ENCODE measurements around the gene SFMBT1.

SFMBT1 gene

DNA sequence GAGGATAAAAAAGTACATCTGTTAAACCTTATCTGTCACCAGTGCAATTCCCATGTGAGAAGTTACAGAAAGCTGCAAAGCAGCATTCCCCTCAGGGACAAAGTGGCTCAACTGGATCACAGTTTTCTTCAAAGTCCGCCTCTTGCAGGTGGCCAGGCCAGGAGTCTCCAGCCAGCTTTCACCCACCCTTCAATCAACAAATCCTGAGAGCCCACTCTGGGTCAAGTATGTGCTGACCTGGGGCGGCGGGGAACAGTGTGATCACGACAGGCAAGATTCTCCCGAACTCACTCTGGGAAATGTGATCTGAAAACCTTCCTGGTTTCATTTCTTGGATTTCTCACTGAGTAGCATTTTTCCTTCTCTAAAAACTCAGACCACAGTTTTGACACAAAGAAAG lies 45.1 kb upstream of the SFMBT1 start:
- H3K36me3 ChIP-seq (ENCODE audit: control insufficient read depth in 2 of 2, insufficient read depth in 1 of 2, low read length in 2 of 2) = peaks cover 0 to 57% of the 10 kb centered on the region in 2 experiments; a peak in 2 of 3 replicates
- no peak overlapping the region for H3K4me3 ChIP-seq (ENCODE audit: low read depth, low read length)
- CTCF ChIA-PET = no interaction called here
- no peaks in the 10 kb centered on the region for H3K4me1 ChIP-seq (ENCODE audit: control insufficient read depth, insufficient read depth, low read length)
- TF ChIP-seq, protein P1, sequence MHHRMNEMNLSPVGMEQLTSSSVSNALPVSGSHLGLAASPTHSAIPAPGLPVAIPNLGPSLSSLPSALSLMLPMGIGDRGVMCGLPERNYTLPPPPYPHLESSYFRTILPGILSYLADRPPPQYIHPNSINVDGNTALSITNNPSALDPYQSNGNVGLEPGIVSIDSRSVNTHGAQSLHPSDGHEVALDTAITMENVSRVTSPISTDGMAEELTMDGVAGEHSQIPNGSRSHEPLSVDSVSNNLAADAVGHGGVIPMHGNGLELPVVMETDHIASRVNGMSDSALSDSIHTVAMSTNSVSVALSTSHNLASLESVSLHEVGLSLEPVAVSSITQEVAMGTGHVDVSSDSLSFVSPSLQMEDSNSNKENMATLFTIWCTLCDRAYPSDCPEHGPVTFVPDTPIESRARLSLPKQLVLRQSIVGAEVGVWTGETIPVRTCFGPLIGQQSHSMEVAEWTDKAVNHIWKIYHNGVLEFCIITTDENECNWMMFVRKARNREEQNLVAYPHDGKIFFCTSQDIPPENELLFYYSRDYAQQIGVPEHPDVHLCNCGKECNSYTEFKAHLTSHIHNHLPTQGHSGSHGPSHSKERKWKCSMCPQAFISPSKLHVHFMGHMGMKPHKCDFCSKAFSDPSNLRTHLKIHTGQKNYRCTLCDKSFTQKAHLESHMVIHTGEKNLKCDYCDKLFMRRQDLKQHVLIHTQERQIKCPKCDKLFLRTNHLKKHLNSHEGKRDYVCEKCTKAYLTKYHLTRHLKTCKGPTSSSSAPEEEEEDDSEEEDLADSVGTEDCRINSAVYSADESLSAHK (tag by site-specific recombination; IDR thresholded peaks at IDR 0.05) = no peak
- TF ChIP-seq ZNF426 (tag by site-specific recombination; IDR thresholded peaks at IDR 0.05) = no peak
- no peak for TF ChIP-seq ZNF843 (tag by site-specific recombination; IDR thresholded peaks at IDR 0.05)
- TF ChIP-seq GLI2 (tag by site-specific recombination; IDR thresholded peaks at IDR 0.05; ENCODE audit: borderline replicate concordance, low read depth) = no peak
- no peak for TF ChIP-seq ZNF48 (tag by site-specific recombination; IDR thresholded peaks at IDR 0.05)
- TF ChIP-seq SETDB1 (IDR thresholded peaks at IDR 0.05; ENCODE audit: insufficient read length, low read length) = no peak
- TF ChIP-seq ZNF558 (tag by site-specific recombination; IDR thresholded peaks at IDR 0.05) = no peak
- no peak for TF ChIP-seq ZNF2 (tag by site-specific recombination; IDR thresholded peaks at IDR 0.05)
- TF ChIP-seq ZNF223 (tag by site-specific recombination; IDR thresholded peaks at IDR 0.05) = no peak
- no peak for TF ChIP-seq ZSCAN30 (tag by site-specific recombination; IDR thresholded peaks at IDR 0.05)
- H3K9me3 ChIP-seq (ENCODE audit: control insufficient read depth, insufficient read depth, low read depth, low read length) = no peaks in the 10 kb centered on the region
- no peak overlapping the region for H3K27ac ChIP-seq (ENCODE audit: extremely low read depth, low read depth, low read length)
- POLR2A ChIA-PET = no interaction called here

DNA sequence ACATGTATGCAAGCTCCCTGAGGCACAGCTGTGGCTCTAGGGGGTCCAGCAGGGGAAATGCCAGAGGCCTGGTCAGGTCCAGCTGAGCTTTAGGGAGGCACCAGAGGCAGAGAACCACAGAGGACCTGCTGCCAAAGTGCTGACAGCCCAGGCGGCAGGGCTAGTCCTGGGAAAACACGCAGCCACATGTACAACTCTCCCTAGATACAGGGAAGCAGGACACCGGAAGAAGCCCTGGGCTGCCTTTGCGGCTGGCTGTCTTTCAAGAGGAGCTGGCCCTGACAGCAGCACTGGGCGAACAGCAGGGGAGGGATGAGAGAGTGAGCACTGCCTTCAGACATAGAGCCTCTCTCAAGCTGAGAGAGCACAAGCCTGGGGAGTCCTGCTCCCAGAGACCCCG lies 43.6 kb upstream of the SFMBT1 start:
- H3K4me1 ChIP-seq (ENCODE audit: control insufficient read depth, insufficient read depth, low read length) = no peaks in the 10 kb centered on the region
- POLR2A ChIA-PET = no interaction called here
- H3K36me3 ChIP-seq (ENCODE audit: control insufficient read depth in 2 of 2, insufficient read depth in 1 of 2, low read length in 2 of 2) = peaks cover 0 to 51% of the 10 kb centered on the region in 2 experiments; a peak in 2 of 3 replicates
- CTCF ChIA-PET = no interaction called here
- peak; percentile 27; the same call in 1 of the 2 replicates for TF ChIP-seq ZIC2 (tag by site-specific recombination; IDR thresholded peaks at IDR 0.05)
- TF ChIP-seq, protein P2, sequence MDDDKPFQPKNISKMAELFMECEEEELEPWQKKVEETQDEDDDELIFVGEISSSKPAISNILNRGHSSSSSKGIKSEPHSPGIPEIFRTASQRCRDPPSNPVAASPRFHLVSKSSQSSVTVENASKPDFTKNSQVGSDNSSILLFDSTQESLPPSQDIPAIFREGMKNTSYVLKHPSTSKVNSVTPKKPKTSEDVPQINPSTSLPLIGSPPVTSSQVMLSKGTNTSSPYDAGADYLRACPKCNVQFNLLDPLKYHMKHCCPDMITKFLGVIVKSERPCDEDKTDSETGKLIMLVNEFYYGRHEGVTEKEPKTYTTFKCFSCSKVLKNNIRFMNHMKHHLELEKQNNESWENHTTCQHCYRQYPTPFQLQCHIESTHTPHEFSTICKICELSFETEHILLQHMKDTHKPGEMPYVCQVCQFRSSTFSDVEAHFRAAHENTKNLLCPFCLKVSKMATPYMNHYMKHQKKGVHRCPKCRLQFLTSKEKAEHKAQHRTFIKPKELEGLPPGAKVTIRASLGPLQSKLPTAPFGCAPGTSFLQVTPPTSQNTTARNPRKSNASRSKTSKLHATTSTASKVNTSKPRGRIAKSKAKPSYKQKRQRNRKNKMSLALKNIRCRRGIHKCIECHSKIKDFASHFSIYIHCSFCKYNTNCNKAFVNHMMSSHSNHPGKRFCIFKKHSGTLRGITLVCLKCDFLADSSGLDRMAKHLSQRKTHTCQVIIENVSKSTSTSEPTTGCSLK (tag by site-specific recombination; IDR thresholded peaks at IDR 0.05) = no peak
- no peak overlapping the region for H3K27ac ChIP-seq (ENCODE audit: extremely low read depth, low read depth, low read length)
- H3K9me3 ChIP-seq (ENCODE audit: control insufficient read depth, insufficient read depth, low read depth, low read length) = no peaks in the 10 kb centered on the region
- no peak overlapping the region for H3K4me3 ChIP-seq (ENCODE audit: low read depth, low read length)

DNA sequence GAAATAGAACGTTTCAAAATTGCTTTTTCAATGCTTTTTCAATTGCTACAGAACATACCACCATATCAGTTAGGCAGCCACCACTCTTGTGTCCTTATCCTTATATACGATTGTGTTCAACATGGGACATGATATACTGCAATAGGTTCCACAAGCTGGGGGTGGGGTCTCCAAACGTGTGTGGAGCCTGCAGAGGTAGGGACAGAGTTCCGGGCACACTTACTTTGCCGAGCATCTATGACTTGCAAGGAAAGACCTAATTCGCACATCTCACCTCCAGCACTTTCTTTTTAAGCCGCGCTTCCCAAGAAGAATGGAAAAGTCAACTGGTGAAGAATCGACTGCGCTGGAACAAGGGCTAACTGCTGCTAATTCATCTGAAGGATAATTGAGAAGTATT lies 39.6 kb upstream of the SFMBT1 start:
- POLR2A ChIA-PET = no interaction called here
- no peak overlapping the region for H3K4me3 ChIP-seq (ENCODE audit: low read depth, low read length)
- H3K36me3 ChIP-seq (ENCODE audit: control insufficient read depth in 2 of 2, insufficient read depth in 1 of 2, low read length in 2 of 2) = peaks cover 0 to 12% of the 10 kb centered on the region in 2 experiments; a peak in 1 of 3 replicates
- no peak overlapping the region for H3K27ac ChIP-seq (ENCODE audit: extremely low read depth, low read depth, low read length)
- CTCF ChIA-PET = no interaction called here
- no peaks in the 10 kb centered on the region for H3K9me3 ChIP-seq (ENCODE audit: control insufficient read depth, insufficient read depth, low read depth, low read length)
- H3K4me1 ChIP-seq (ENCODE audit: control insufficient read depth, insufficient read depth, low read length) = no peaks in the 10 kb centered on the region
- no peak for TF ChIP-seq KLF16 (tag by site-specific recombination; IDR thresholded peaks at IDR 0.05)
- no peak for TF ChIP-seq ZNF23 (tag by site-specific recombination; IDR thresholded peaks at IDR 0.05; ENCODE audit: borderline replicate concordance)
- no peak for TF ChIP-seq ZNF664 (tag by site-specific recombination; IDR thresholded peaks at IDR 0.05)
- no peak for TF ChIP-seq ZNF768 (tag by site-specific recombination; IDR thresholded peaks at IDR 0.05)
- no peak for TF ChIP-seq WT1 (tag by site-specific recombination; IDR thresholded peaks at IDR 0.05)
- TF ChIP-seq ZSCAN16 (tag by site-specific recombination; IDR thresholded peaks at IDR 0.05) = no peak
- no peak for TF ChIP-seq ZNF777 (tag by site-specific recombination; IDR thresholded peaks at IDR 0.05; ENCODE audit: borderline replicate concordance)
- no peak for TF ChIP-seq GLIS2 (tag by site-specific recombination; IDR thresholded peaks at IDR 0.05)
- TF ChIP-seq, protein P3, sequence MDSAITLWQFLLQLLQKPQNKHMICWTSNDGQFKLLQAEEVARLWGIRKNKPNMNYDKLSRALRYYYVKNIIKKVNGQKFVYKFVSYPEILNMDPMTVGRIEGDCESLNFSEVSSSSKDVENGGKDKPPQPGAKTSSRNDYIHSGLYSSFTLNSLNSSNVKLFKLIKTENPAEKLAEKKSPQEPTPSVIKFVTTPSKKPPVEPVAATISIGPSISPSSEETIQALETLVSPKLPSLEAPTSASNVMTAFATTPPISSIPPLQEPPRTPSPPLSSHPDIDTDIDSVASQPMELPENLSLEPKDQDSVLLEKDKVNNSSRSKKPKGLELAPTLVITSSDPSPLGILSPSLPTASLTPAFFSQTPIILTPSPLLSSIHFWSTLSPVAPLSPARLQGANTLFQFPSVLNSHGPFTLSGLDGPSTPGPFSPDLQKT (IDR thresholded peaks at IDR 0.05; ENCODE audit: borderline replicate concordance, low read depth, low read length) = no peak
- TF ChIP-seq ZNF18 (tag by site-specific recombination; IDR thresholded peaks at IDR 0.05) = no peak
- no peak for TF ChIP-seq ZNF366 (tag by site-specific recombination; conservative IDR thresholded peaks at IDR 0.05)
- TF ChIP-seq ZNF621 (tag by site-specific recombination; IDR thresholded peaks at IDR 0.05) = no peak

Data from HEK293 (cell line).